Heart left ventricle (tissue), 16 donors: ENCODE measurements around the gene CEND1. TPM values are rescaled to one million over a fixed set of nuclear protein-coding genes. Genes with fewer than 3 reads are reported as not detected.

Source experiments
- ATAC-seq, 4 donors: fragments of 200-7000 bp; cut with Tn5 transposase; one replicate each; pipeline ENCODE4 v1.9.1; 2020 to 2022; ENCODE audit warnings: moderate library complexity in 4 of 4, mild to moderate bottlenecking in 3 of 4, moderate number of reproducible peaks in 1 of 4
- DNase-seq, 5 donors: peaks; one replicate each; pipeline ENCODE4 v3.0.0-alpha.2; 2020
- H3K27ac ChIP-seq, 12 donors: fragments of 200-600 bp; sonication (generic) in 4 of 12; one replicate each; pipeline versions ENCODE4 v1.5.0 to v1.8.0; 2016 to 2022; ENCODE audit warnings: mild to moderate bottlenecking in 2 of 12
- H3K27me3 ChIP-seq, 9 donors: fragments of 200-600 bp; sonication (generic) in 2 of 9; one replicate each; pipeline versions ENCODE4 v1.5.1 to v1.8.0; 2016 to 2022; ENCODE audit warnings: mild to moderate bottlenecking in 3 of 9
- H3K36me3 ChIP-seq, 9 donors: fragments of 200-600 bp; sonication (generic) in 2 of 9; one replicate each; pipeline versions ENCODE4 v1.5.0 to v1.8.0; 2018 to 2022; ENCODE audit warnings: mild to moderate bottlenecking in 2 of 9
- H3K4me1 ChIP-seq, 12 donors: fragments of 200-600 bp; sonication (generic) in 4 of 12; one replicate each; pipeline versions ENCODE4 v1.5.0 to v1.8.0; 2016 to 2022; ENCODE audit warnings: mild to moderate bottlenecking in 3 of 12
- H3K4me3 ChIP-seq, 12 donors: fragments of 200-600 bp; sonication (generic) in 4 of 12; one replicate each; pipeline versions ENCODE4 v1.5.0 to v1.8.0; 2017 to 2022; ENCODE audit warnings: mild to moderate bottlenecking in 9 of 12, moderate library complexity in 4 of 12
- H3K9me3 ChIP-seq, 12 donors: fragments of 200-600 bp; sonication (generic) in 4 of 12; one replicate each; pipeline versions ENCODE4 v1.5.0 to v1.8.0; 2016 to 2022; ENCODE audit warnings: mild to moderate bottlenecking in 1 of 12
- CTCF ChIP-seq, 12 donors: fragments of 200-600 bp; sonication (generic) in 4 of 12; IDR thresholded peaks; one replicate each; pipeline versions ENCODE4 v1.5.0 to v1.8.0; 2018 to 2022; ENCODE audit warnings: antibody characterized with exemption in 12 of 12, mild to moderate bottlenecking in 5 of 12
- POLR2A ChIP-seq, 2 donors: fragments of 450-650 bp; IDR thresholded peaks; one replicate each; pipeline ENCODE4 v1.6.1; 2017; ENCODE audit warnings: antibody characterized with exemption in 2 of 2, mild to moderate bottlenecking in 2 of 2, moderate library complexity in 2 of 2
- WGBS, 4 donors: extraction: QIAGEN DNeasy Blood & Tissue Kit in 2 of 4; methylation state at CpG; one replicate each; pipeline versions ENCODE4 v1.1.5 to v1.1.7; 2013 to 2018; 5-methylcytosine and 5-hydroxymethylcytosine counted together
- intact Hi-C, 10 donors: fragments of 100-400 bp; cut with DNase I; formaldehyde crosslinking; loops; one replicate each; pipeline versions ENCODE4 v1.11.1 to v1.14.2; 2022
- polyA plus RNA-seq, 2 donors: library from polyadenylated mRNA; stranded (reverse); fragments of 200-250 nt; gene quantifications; one replicate each; pipeline ENCODE4 v1.2.3, GENCODE V29; 2013
- total RNA-seq, 9 donors: library from RNA; depleted of rRNA in 2 of 9; stranded (reverse); fragments of >200 nt in 2 of 9; fragmentation: NEBNext Ultra II Directional in 3 of 9; extraction: Animal tissue kit (Norgen Biotek cat#: 25700) in 3 of 9; gene quantifications; one replicate each; pipeline versions ENCODE4 v1.1.0 to v1.2.4, GENCODE V29; 2016 to 2023
- donor health status: ischemic (EF 13 %, LVEDD 7.1; RV severe dilation, severe dysfunction).
- donor health status: healthy with polysubstance abuse.
- donor health status: DM: no; HTN: yes; CAD: no.
- donor health status: DM: no; HTN: no; CAD: no.
- donor health status: ischemic (EF 25% LVEDD 6.9; RV normal size, moderate dysfunction).
- donor health status: ischemic (EF 25% LVEDD 5.7; RV mildly dilated, moderate dysfunction).
- donor health status: healthy.
- donor health status: DM: yes; HTN: yes; CAD: no.
- donor health status: ischemic (EF 35%, LVEDD 5.7; RV mildly dilated, moderate dysfunction).
- donor health status: nonischemic (EF 11% LVEDD 7.7; RV severe dilation, severe dysfunction).
- donor health status: DM: yes; HTN: yes; CAD: no.
- donor health status: PGD.
- donor health status: ischemic (EF 29% LVEDD 5.4; RV normal size, mild dysfunction).
- donor health status: nonischemic (EF 23%, LVEDD 6.1; RV moderate dilation, normal function).

CEND1 gene
- total and polyA plus RNA-seq, 11 donors = 0.25 to 1.1 (median 0.44) TPM; not detected in 2

GRCh38 chr11:802018-802617, 12.2 kb upstream of the CEND1 start:
- Histone ChIP-seq H3K36me3 (peaks cover 0 to 38% (median 9%) of the 10 kb centered on the region in 9 donors), H3K9me3 (no peaks in the 10 kb centered on the region), H3K4me3 (no peak overlapping the region), H3K27ac (no peak overlapping the region), H3K27me3 (no peaks in the 10 kb centered on the region), H3K4me1 (peaks cover 4 to 42% (median 24%) of the 10 kb centered on the region in 12 donors)
- TF ChIP-seq POLR2A (IDR thresholded peaks at IDR 0.05) (no peak), CTCF (IDR thresholded peaks at IDR 0.05) (no peak)
- intact Hi-C loops = loop anchor here in 1 of 10 donors (10.0 kb wide), 1 partner anchor 447 kb away; no protein-coding TSS in a partner anchor
- ATAC-seq (no peak), DNase-seq (no peak)
- 94 to 98% (median 97%) methylated on average over 11 to 21 of the region's 21 CpGs for WGBS, 4 donors

GRCh38 chr11:801097-801780, 11.3 kb upstream of the CEND1 start:
- TF ChIP-seq POLR2A (IDR thresholded peaks at IDR 0.05) = no peak
- TF ChIP-seq CTCF (IDR thresholded peaks at IDR 0.05) = no peak
- Histone ChIP-seq H3K4me1 (peaks cover 10 to 49% (median 33%) of the 10 kb centered on the region in 12 donors), H3K36me3 (peaks cover 0 to 38% (median 9%) of the 10 kb centered on the region in 9 donors), H3K27ac (no peak overlapping the region), H3K9me3 (no peaks in the 10 kb centered on the region), H3K4me3 (no peak overlapping the region), H3K27me3 (no peaks in the 10 kb centered on the region)
- WGBS, 4 donors = 91 to 95% (median 93%) methylated on average over 10 to 20 of the region's 20 CpGs
- ATAC-seq (no peak), DNase-seq (no peak)
- intact Hi-C loops = loop anchor here in 1 of 10 donors (10.0 kb wide), 1 partner anchor 446 kb away; no protein-coding TSS in a partner anchor

- Histone ChIP-seq H3K4me1 (peaks cover 10 to 49% (median 35%) of the 10 kb centered on the region in 12 donors), H3K27ac (no peak overlapping the region), H3K36me3 (peaks cover 0 to 38% (median 9%) of the 10 kb centered on the region in 9 donors), H3K9me3 (no peaks in the 10 kb centered on the region), H3K27me3 (no peaks in the 10 kb centered on the region), H3K4me3 (no peak overlapping the region)
- ATAC-seq = no peak
- no peak for DNase-seq
- TF ChIP-seq CTCF (IDR thresholded peaks at IDR 0.05) = no peak
- no peak for TF ChIP-seq POLR2A (IDR thresholded peaks at IDR 0.05)
- intact Hi-C loops = loop anchor here in 1 of 10 donors (10.0 kb wide), 1 partner anchor 446 kb away; no protein-coding TSS in a partner anchor
- WGBS, 4 donors = 92 to 96% (median 96%) methylated on average over 18 to 30 of the region's 30 CpGs
Measured at GRCh38 chr11:800473-800872, 10.6 kb upstream of the CEND1 start.

- Histone ChIP-seq H3K9me3 (no peaks in the 10 kb centered on the region), H3K27ac (no peak overlapping the region), H3K4me3 (no peak overlapping the region), H3K36me3 (peaks cover 0 to 38% (median 9%) of the 10 kb centered on the region in 9 donors), H3K27me3 (no peaks in the 10 kb centered on the region), H3K4me1 (peaks cover 10 to 51% (median 35%) of the 10 kb centered on the region in 12 donors)
- no peak for TF ChIP-seq POLR2A (IDR thresholded peaks at IDR 0.05)
- no peak for TF ChIP-seq CTCF (IDR thresholded peaks at IDR 0.05)
- DNase-seq (no peak), ATAC-seq (no peak)
- WGBS, 4 donors = 94 to 97% (median 94%) methylated on average over 25 to 32 of the region's 32 CpGs
- intact Hi-C loops = loop anchor here in 2 of 10 donors (5.0 to 10.0 kb wide), 3 partner anchors 65 to 445 kb away; partner anchors contain the start of gene CHID1 (in 1 of the 2)
Measured at GRCh38 chr11:799641-800316, 9.9 kb upstream of the CEND1 start.
